K562 (cell line): Measurements from ENCODE around the gene HMGN1. TPM values are rescaled to one million over a fixed set of nuclear protein-coding genes. Genes with fewer than 3 reads are reported as not detected.
"Not testable (repeated sequence)": the region's sequence is repeated elsewhere in the genome, so short reads cannot be mapped to it uniquely, and the experiment has no call there.

Experiments used
- ATAC-seq: fragments of 200-7000 bp; cut with Tn5 transposase; 3 replicates; pipeline ENCODE4 v1.9.1; 2020; ENCODE audit warnings: moderate library complexity
- BruUV-seq: library from RNA; stranded (reverse); fragments of 400-500 nt; replicated peaks from 2 replicates; lab custom pipeline; 2021; lab: Mats Ljungman, UMichigan
- CTCF ChIA-PET: fragments of 300-600 bp; formaldehyde crosslinking; extraction: SDS; loops from one replicate; lab custom pipeline; 2021; ENCODE audit warnings: low intra/inter-chr PET ratio; lab: Yijun Ruan, JAX
- POLR2A ChIA-PET: fragments of 300-600, 350-650 bp; sonication (Branson Sonifier 250); formaldehyde crosslinking; extraction: SDS; loops from one replicate; lab custom pipeline; 2021; ENCODE audit warnings: antibody characterized with exemption, inconsistent platforms; lab: Yijun Ruan, JAX
- DNase-seq, 4 experiments: peaks; one replicate each; pipeline versions ENCODE4 v3.0.0 to v3.0.0-alpha.2; 2011 to 2018; ENCODE audit warnings: low spot score in 3 of 4, mixed read lengths in 3 of 4; ENCODE audit errors: extremely low read depth in 1 of 4
- FAIRE-seq: peaks from 2 replicates; lab custom pipeline; 2011; peaks lifted over from hg19 to GRCh38; lab: Jason Lieb, UNC
- H2AFZ ChIP-seq: 2 replicates; pipeline ENCODE4 v1.6.0; 2011; ENCODE audit warnings: low read depth, low read length, control low read depth, inconsistent platforms
- H3K27ac ChIP-seq: fragments of 200-600 bp; 3 replicates; pipeline ENCODE4 v1.8.0; 2011; ENCODE audit warnings: low read depth, mild to moderate bottlenecking, control low read depth, inconsistent platforms, low read length, moderate library complexity, mixed read lengths; ENCODE audit errors: extremely low read depth
- H3K27me3 ChIP-seq, 2 experiments: fragments of 300-600 bp in 1 of 2; 2 replicates in 1 of 2; 3 replicates in 1 of 2; pipeline versions ENCODE4 v1.6.0 to v1.8.0; 2011; ENCODE audit warnings: inconsistent platforms in 2 of 2, low read length in 2 of 2, mild to moderate bottlenecking in 1 of 2, mixed read lengths in 1 of 2, moderate library complexity in 1 of 2; ENCODE audit not compliant: control insufficient read depth in 2 of 2, insufficient read depth in 2 of 2
- H3K36me3 ChIP-seq: fragments of 300-600 bp; 3 replicates; pipeline ENCODE4 v1.8.0; 2011; ENCODE audit warnings: mild to moderate bottlenecking, low read length, inconsistent platforms; ENCODE audit not compliant: control insufficient read depth, insufficient read depth
- H3K4me1 ChIP-seq, 2 experiments: fragments of 200-600 bp in 1 of 2; replicated peaks in 1 of 2; 2 replicates in 1 of 2; 3 replicates in 1 of 2; pipeline versions ENCODE4 v1.5.1 to v1.8.0; 2011; ENCODE audit warnings: inconsistent platforms in 2 of 2, low read length in 2 of 2, mild to moderate bottlenecking in 1 of 2, mixed read lengths in 1 of 2, moderate library complexity in 1 of 2; ENCODE audit not compliant: control insufficient read depth in 2 of 2, insufficient read depth in 2 of 2
- H3K4me2 ChIP-seq: 2 replicates; pipeline ENCODE4 v1.6.1; 2011; ENCODE audit warnings: low read length, control low read depth, inconsistent platforms, mixed read lengths; ENCODE audit not compliant: insufficient read depth
- H3K4me3 ChIP-seq: fragments of 200-600 bp; sonication (generic), shearing (Covaris generic); 2 replicates; pipeline ENCODE4 v1.5.1; 2016; ENCODE audit warnings: control low read depth, inconsistent platforms
- H3K79me2 ChIP-seq: fragments of 200-600 bp; 3 replicates; pipeline ENCODE4 v1.8.0; 2011; ENCODE audit warnings: low read length, inconsistent platforms; ENCODE audit not compliant: control insufficient read depth, insufficient read depth
- H3K9ac ChIP-seq, 2 experiments: 2 replicates each; pipeline versions ENCODE4 v1.6.0 to v1.6.1; 2011; ENCODE audit warnings: low read depth in 2 of 2, low read length in 2 of 2, control low read depth in 1 of 2, inconsistent platforms in 1 of 2, mild to moderate bottlenecking in 1 of 2, mixed read lengths in 1 of 2; ENCODE audit not compliant: insufficient read depth in 1 of 2
- H3K9me1 ChIP-seq: one replicate; pipeline ENCODE4 v1.6.0; 2011; ENCODE audit warnings: inconsistent platforms, mild to moderate bottlenecking, low read length, moderate library complexity; ENCODE audit not compliant: control insufficient read depth, insufficient read depth
- H3K9me3 ChIP-seq: replicated peaks from 2 replicates; pipeline ENCODE4 v1.5.1; 2011; ENCODE audit warnings: low read depth, low read length, inconsistent platforms; ENCODE audit not compliant: control insufficient read depth, insufficient read depth
- H4K20me1 ChIP-seq: replicated peaks from 2 replicates; pipeline ENCODE4 v1.6.1; 2011; ENCODE audit warnings: low read length, inconsistent platforms, mixed read lengths; ENCODE audit not compliant: control insufficient read depth, insufficient read depth
- E2F5 ChIP-seq: sonication (generic); formaldehyde crosslinking; IDR thresholded peaks from 2 replicates; pipeline ENCODE4 v1.8.0; 2022; ENCODE audit warnings: mild to moderate bottlenecking, missing genetic modification reagents
- ETV5 ChIP-seq: sonication (generic); formaldehyde crosslinking; IDR thresholded peaks from 2 replicates; pipeline ENCODE4 v1.4.0; 2020; ENCODE audit warnings: low read depth, mild to moderate bottlenecking, missing genetic modification reagents
- NCOA2 ChIP-seq, 2 experiments: fragments of 450-650 bp; IDR thresholded peaks; 2 replicates each; pipeline ENCODE4 v1.6.1; 2018; ENCODE audit warnings: mild to moderate bottlenecking in 2 of 2, moderate library complexity in 1 of 2; ENCODE audit not compliant: partially characterized antibody in 2 of 2
- SETDB1 ChIP-seq: IDR thresholded peaks from one replicate; pipeline ENCODE4 v1.6.1; 2012; ENCODE audit warnings: low read length, control low read depth, inconsistent platforms
- SIN3A ChIP-seq, 2 experiments: fragments of 150-350 bp in 1 of 2; IDR thresholded peaks; 2 replicates each; pipeline ENCODE4 v1.6.1; 2011 to 2016; ENCODE audit warnings: borderline replicate concordance in 2 of 2, low read depth in 2 of 2, low read length in 2 of 2, mild to moderate bottlenecking in 2 of 2, moderate library complexity in 2 of 2; ENCODE audit not compliant: control insufficient read depth in 1 of 2
- SMARCA4 ChIP-seq: fragments of 450-650 bp; IDR thresholded peaks from 2 replicates; pipeline ENCODE4 v1.6.1; 2016
- TFAP4 ChIP-seq: sonication (generic); formaldehyde crosslinking; IDR thresholded peaks from 2 replicates; pipeline ENCODE4 v1.8.0; 2022; ENCODE audit warnings: missing genetic modification reagents, mild to moderate bottlenecking, moderate library complexity, borderline replicate concordance
- TGIF2 ChIP-seq: sonication (generic); formaldehyde crosslinking; IDR thresholded peaks from 2 replicates; pipeline ENCODE4 v1.8.1; 2022; ENCODE audit warnings: mild to moderate bottlenecking, missing genetic modification reagents, moderate library complexity
- ZC3H4 ChIP-seq: sonication (generic); formaldehyde crosslinking; IDR thresholded peaks from 2 replicates; pipeline ENCODE4 v1.9.0; 2021; ENCODE audit warnings: missing genetic modification reagents, borderline replicate concordance
- ZNF121 ChIP-seq: sonication (generic); formaldehyde crosslinking; conservative IDR thresholded peaks from 2 replicates; pipeline ENCODE4 v1.8.0; 2022; ENCODE audit warnings: missing genetic modification reagents
- ZNF655 ChIP-seq: fragments of 250-450 bp; sonication (Bioruptor Pico); IDR thresholded peaks from 2 replicates; pipeline ENCODE4 v1.5.0; 2021
- ZNF717 ChIP-seq: fragments of 250-450 bp; sonication (Bioruptor Pico); IDR thresholded peaks from 2 replicates; pipeline ENCODE4 v1.5.0; 2021
- WGBS: fragments of 100-300 bp; shearing (Covaris generic); methylation state at CpG from one replicate; pipeline ENCODE4 v1.1.6; 2016; ENCODE audit warnings: low coverage, mixed read lengths; ENCODE audit not compliant: insufficient coverage; ENCODE audit errors: missing lambda C conversion rate; 5-methylcytosine and 5-hydroxymethylcytosine counted together
- in situ Hi-C: fragments of 300-500 bp; cut with MboI; formaldehyde crosslinking; loops from 4 replicates; pipeline ENCODE4 v1.15.0; 2018; ENCODE audit warnings: inconsistent platforms, mixed read lengths
- intact Hi-C: fragments of 100-400 bp; cut with micrococcal nuclease; formaldehyde crosslinking; loops from 2 replicates; pipeline ENCODE4 v1.14.2; 2022
- polyA plus RNA-seq, 8 experiments: library from polyadenylated mRNA; depleted of rRNA in 4 of 8; stranded (reverse) in 5 of 8; unstranded in 3 of 8; fragments of >200 nt; fragmentation: Nextera tagmentation in 2 of 8; fragmentation: Illumina TruSeq in 1 of 8; extraction: Ambion mirVana in 2 of 8; extraction: Trizol in 1 of 8; gene quantifications; 2 replicates each; pipeline versions ENCODE4 v1.2.1 to v1.2.3, GENCODE V29; 2011 to 2014; ENCODE audit warnings: inconsistent platforms in 1 of 8, missing spikeins in 1 of 8
- total RNA-seq, 7 experiments: library from RNA; depleted of rRNA in 6 of 7; stranded (reverse); fragments of >200 nt in 6 of 7; fragmentation: Illumina TruSeq in 2 of 7; extraction: Trizol in 2 of 7; gene quantifications; 2 replicates each; pipeline versions ENCODE4 v1.2.1 to v1.2.3, GENCODE V29; 2011 to 2021; ENCODE audit warnings: low replicate concordance in 1 of 7

HMGN1 gene
- total and polyA plus RNA-seq, 9 of the 15 experiments (the other 6 are each of a cell fraction or from before 2014, with no cell fraction given), result 124 to 626 (median 498) TPM

- H3K4me3 ChIP-seq, intact Hi-C loops, H3K9me3 ChIP-seq, DNase-seq, H4K20me1 ChIP-seq, H3K27me3 ChIP-seq, H2AFZ ChIP-seq, FAIRE-seq, H3K9ac ChIP-seq, ATAC-seq, H3K9me1 ChIP-seq, H3K4me2 ChIP-seq, BruUV-seq, in situ Hi-C loops, CTCF ChIA-PET, H3K36me3 ChIP-seq, H3K27ac ChIP-seq: not testable (repeated sequence)
- POLR2A ChIA-PET, result interaction anchor here (0.6 to 0.7 kb wide), 2 partner anchors 17 to 32 kb away, joined by 3 read pairs; no protein-coding TSS in a partner anchor
- peaks cover 12 to 36% of the 10 kb centered on the region in 2 experiments for H3K4me1 ChIP-seq
- 82% methylated on average over 7 of the region's 7 CpGs for WGBS
- H3K79me2 ChIP-seq, result peaks cover 18% of the 10 kb centered on the region
- peak; percentile 55; the same call in 1 of the 2 replicates for TF ChIP-seq ZNF121 (CRISPR knock-in tag)
These were observed 33.2 kb upstream of the HMGN1 start for GRCh38 chr21:39382096-39382495.

GRCh38 chr21:39381009-39381408 lies 32.1 kb upstream of the HMGN1 start:
- Histone ChIP-seq H3K27me3 (no peaks in the 10 kb centered on the region), H3K79me2 (peaks cover 12% of the 10 kb centered on the region; the same call in 2 of the 3 replicates), H3K4me2 (peak overlapping the region; percentile 88), H3K9ac (peak overlapping the region; percentile 62 to 84), H3K9me1 (no peaks in the 10 kb centered on the region), H3K4me3 (peak overlapping the region; percentile 71), H2AFZ (peak overlapping the region; percentile 91), H3K36me3 (no peaks in the 10 kb centered on the region), H3K27ac (peak overlapping the region; percentile 6; the same call in 1 of the 3 replicates), H3K9me3 (no peaks in the 10 kb centered on the region), H3K4me1 (peaks cover 14 to 32% of the 10 kb centered on the region in 2 experiments), H4K20me1 (no peaks in the 10 kb centered on the region)
- ATAC-seq (peak; percentile 11), FAIRE-seq (no peak), DNase-seq (no peak)
- in situ Hi-C loops, result no loop called here
- 20% methylated on average over 12 of the region's 12 CpGs for WGBS
- ChIA-PET CTCF (no interaction called here), POLR2A (interaction anchor here (0.5 to 1.4 kb wide), 8 partner anchors 11 to 83 kb away, joined by 3 to 15 read pairs (median 4); partner anchors contain the start of gene BRWD1)
- intact Hi-C loops, result no loop called here
- BruUV-seq, result no TSS peak
- TF ChIP-seq TGIF2 (no peak), SIN3A (IDR thresholded peaks at IDR 0.05; ENCODE audit: borderline replicate concordance in 2 of 2, control insufficient read depth in 1 of 2, low read depth in 2 of 2, low read length in 2 of 2) (no peak), SETDB1 (no peak), ZNF717 (no peak), NCOA2 (IDR thresholded peaks at IDR 0.05; ENCODE audit: partially characterized antibody in 2 of 2) (no peak), TFAP4 (CRISPR knock-in tag) (peak; percentile 11; the same call in 1 of the 2 replicates), ETV5 (no peak), SMARCA4 (no peak), E2F5 (CRISPR knock-in tag) (no peak), ZNF655 (no peak), ZC3H4 (CRISPR knock-in tag) (0 out of 2 replicates have a peak, but pooled peaks have one; percentile 65)
